Keratinocyte (primary cell): Measurements from ENCODE around the gene ADCY5. TPM values are rescaled to one million over a fixed set of nuclear protein-coding genes. Genes with fewer than 3 reads are reported as not detected.

Source experiments
- DNase-seq: peaks from one replicate; pipeline ENCODE4 v3.0.0-alpha.2; 2011; ENCODE audit warnings: low read depth, missing footprints, low spot score
- FAIRE-seq: peaks from 2 replicates; lab custom pipeline; 2011; peaks lifted over from hg19 to GRCh38; lab: Jason Lieb, UNC
- H2AFZ ChIP-seq: 2 replicates; pipeline ENCODE4 v1.6.0; 2012; ENCODE audit warnings: low read length, control low read depth, inconsistent platforms; ENCODE audit not compliant: control insufficient read depth
- H3K27ac ChIP-seq: 2 replicates; pipeline ENCODE4 v1.5.1; 2011; ENCODE audit warnings: low read length; ENCODE audit not compliant: control insufficient read depth, insufficient read depth
- H3K27me3 ChIP-seq: 3 replicates; pipeline ENCODE4 v1.6.0; 2011; ENCODE audit warnings: low read length; ENCODE audit not compliant: control insufficient read depth, insufficient read depth; ENCODE audit errors: extremely low read depth
- H3K36me3 ChIP-seq, 2 experiments: 2 replicates in 1 of 2; 3 replicates in 1 of 2; pipeline ENCODE4 v1.5.1; 2011; ENCODE audit warnings: low read length in 2 of 2, mild to moderate bottlenecking in 1 of 2; ENCODE audit not compliant: control insufficient read depth in 2 of 2, insufficient read depth in 2 of 2; ENCODE audit errors: extremely low read depth in 1 of 2
- H3K4me1 ChIP-seq: 3 replicates; pipeline ENCODE4 v1.5.1; 2011; ENCODE audit warnings: low read length; ENCODE audit not compliant: control insufficient read depth, insufficient read depth; ENCODE audit errors: extremely low read depth
- H3K4me2 ChIP-seq: 3 replicates; pipeline ENCODE4 v1.6.0; 2011; ENCODE audit warnings: low read depth, low read length; ENCODE audit not compliant: control insufficient read depth, insufficient read depth; ENCODE audit errors: extremely low read depth
- H3K4me3 ChIP-seq, 3 experiments: fragments of 200-600 bp in 1 of 3; sonication (generic) in 1 of 3; 2 replicates in 2 of 3; 3 replicates in 1 of 3; pipeline ENCODE4 v1.5.1; 2011 to 2016; ENCODE audit warnings: low read length in 3 of 3, mild to moderate bottlenecking in 3 of 3, control low read depth in 2 of 3, inconsistent platforms in 1 of 3, low read depth in 1 of 3, mixed read lengths in 1 of 3, mixed run types in 1 of 3, moderate library complexity in 1 of 3; ENCODE audit not compliant: control insufficient read depth in 2 of 3, insufficient read depth in 2 of 3; ENCODE audit errors: extremely low read depth in 1 of 3
- H3K79me2 ChIP-seq: 2 replicates; pipeline ENCODE4 v1.6.0; 2012; ENCODE audit warnings: low read length; ENCODE audit not compliant: control insufficient read depth, insufficient read depth
- H3K9ac ChIP-seq: 3 replicates; pipeline ENCODE4 v1.6.0; 2011; ENCODE audit warnings: low read length; ENCODE audit not compliant: control insufficient read depth, insufficient read depth; ENCODE audit errors: extremely low read depth
- H3K9me1 ChIP-seq: 3 replicates; pipeline ENCODE4 v1.6.0; 2011; ENCODE audit warnings: low read length; ENCODE audit not compliant: control insufficient read depth, insufficient read depth; ENCODE audit errors: extremely low read depth
- H3K9me3 ChIP-seq: 2 replicates; pipeline ENCODE4 v1.5.1; 2012; ENCODE audit warnings: low read depth, low read length; ENCODE audit not compliant: control insufficient read depth
- H4K20me1 ChIP-seq: 3 replicates; pipeline ENCODE4 v1.6.0; 2011; ENCODE audit warnings: low read length; ENCODE audit not compliant: control insufficient read depth, insufficient read depth; ENCODE audit errors: extremely low read depth
- EZH2 ChIP-seq: IDR thresholded peaks from one replicate; pipeline ENCODE4 v1.6.1; 2012; ENCODE audit warnings: inconsistent platforms, mild to moderate bottlenecking, low read length, moderate library complexity
- dilution Hi-C: fragments of 300-500 bp; cut with MboI; formaldehyde crosslinking; loops from one replicate; pipeline ENCODE4 v1.7.0; 2020; ENCODE audit warnings: low sequenced_read_pairs; ENCODE audit not compliant: extremely low pct_ligation_motif_present
- polyA plus RNA-seq, 5 experiments: library from polyadenylated mRNA; depleted of rRNA in 3 of 5; stranded (reverse) in 3 of 5; stranded (forward) in 1 of 5; unstranded in 1 of 5; fragments of >200 nt; gene quantifications; 1 replicate in 1 of 5; 2 replicates in 3 of 5; 3 replicates in 1 of 5; pipeline versions ENCODE4 v1.2.1 to v1.2.3, GENCODE V29; 2011 to 2012; ENCODE audit warnings: missing spikeins in 2 of 5, low read depth in 1 of 5, low replicate concordance in 1 of 5
- TF ChIP-seq, protein P1 (sequence below), 3 experiments: IDR thresholded peaks in 1 of 3; conservative IDR thresholded peaks in 1 of 3; optimal IDR thresholded peaks in 1 of 3; 2 replicates in 2 of 3; 3 replicates in 1 of 3; pipeline versions ENCODE3 to v1.5.1; 2011; ENCODE audit warnings: low read length in 3 of 3, mild to moderate bottlenecking in 3 of 3, moderate library complexity in 2 of 3, control low read depth in 1 of 3, inconsistent platforms in 1 of 3; ENCODE audit not compliant: insufficient read depth in 2 of 3; ENCODE audit errors: extremely low read depth in 1 of 3

Gene ADCY5
- polyA plus RNA-seq, 1 donor (not counting 4 experiments of a cell fraction or from before 2014, with no cell fraction given), result not detected

DNA sequence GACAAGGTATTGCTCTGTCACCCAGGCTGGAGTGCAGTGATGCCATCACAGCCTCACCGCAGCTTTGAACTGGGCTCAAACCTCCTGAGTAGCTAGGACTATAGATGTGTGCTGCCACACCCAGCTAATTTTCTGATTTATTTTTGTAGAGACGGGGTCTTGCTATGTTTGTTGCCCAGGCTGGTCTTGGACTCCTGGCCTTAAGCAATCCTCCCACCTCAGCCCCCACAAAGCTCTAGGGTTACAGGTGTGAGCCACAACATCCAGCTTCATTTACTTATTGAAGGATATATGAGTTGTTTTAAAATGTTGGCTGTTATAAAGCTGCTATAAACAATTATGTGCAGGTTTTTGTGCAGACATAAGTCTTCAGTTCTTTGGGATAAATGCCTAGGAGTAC is 184.9 kb downstream of the ADCY5 start:
- no peaks in the 10 kb centered on the region for H3K79me2 ChIP-seq
- no peak for TF ChIP-seq EZH2
- TF ChIP-seq, protein P1, sequence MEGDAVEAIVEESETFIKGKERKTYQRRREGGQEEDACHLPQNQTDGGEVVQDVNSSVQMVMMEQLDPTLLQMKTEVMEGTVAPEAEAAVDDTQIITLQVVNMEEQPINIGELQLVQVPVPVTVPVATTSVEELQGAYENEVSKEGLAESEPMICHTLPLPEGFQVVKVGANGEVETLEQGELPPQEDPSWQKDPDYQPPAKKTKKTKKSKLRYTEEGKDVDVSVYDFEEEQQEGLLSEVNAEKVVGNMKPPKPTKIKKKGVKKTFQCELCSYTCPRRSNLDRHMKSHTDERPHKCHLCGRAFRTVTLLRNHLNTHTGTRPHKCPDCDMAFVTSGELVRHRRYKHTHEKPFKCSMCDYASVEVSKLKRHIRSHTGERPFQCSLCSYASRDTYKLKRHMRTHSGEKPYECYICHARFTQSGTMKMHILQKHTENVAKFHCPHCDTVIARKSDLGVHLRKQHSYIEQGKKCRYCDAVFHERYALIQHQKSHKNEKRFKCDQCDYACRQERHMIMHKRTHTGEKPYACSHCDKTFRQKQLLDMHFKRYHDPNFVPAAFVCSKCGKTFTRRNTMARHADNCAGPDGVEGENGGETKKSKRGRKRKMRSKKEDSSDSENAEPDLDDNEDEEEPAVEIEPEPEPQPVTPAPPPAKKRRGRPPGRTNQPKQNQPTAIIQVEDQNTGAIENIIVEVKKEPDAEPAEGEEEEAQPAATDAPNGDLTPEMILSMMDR (optimal IDR thresholded peaks at IDR 0.05 in 1 of 3, IDR thresholded peaks at IDR 0.05 in 1 of 3, conservative IDR thresholded peaks at IDR 0.05 in 1 of 3; ENCODE audit: extremely low read depth in 1 of 3, insufficient read depth in 2 of 3, low read length in 3 of 3), result no peak
- no peak overlapping the region for H3K27ac ChIP-seq
- DNase-seq (no peak), FAIRE-seq (no peak)
- no peaks in the 10 kb centered on the region for H3K27me3 ChIP-seq
- no peaks in the 10 kb centered on the region for H3K9me3 ChIP-seq
- dilution Hi-C loops, result no loop called here
- H4K20me1 ChIP-seq, result no peaks in the 10 kb centered on the region
- H3K9me1 ChIP-seq, result no peaks in the 10 kb centered on the region
- no peak overlapping the region for H3K4me2 ChIP-seq
- H3K36me3 ChIP-seq, result no peaks in the 10 kb centered on the region
- peaks cover 2% of the 10 kb centered on the region for H3K4me1 ChIP-seq
- H3K9ac ChIP-seq, result no peak overlapping the region
- H2AFZ ChIP-seq, result no peak overlapping the region
- no peak overlapping the region for H3K4me3 ChIP-seq

DNA sequence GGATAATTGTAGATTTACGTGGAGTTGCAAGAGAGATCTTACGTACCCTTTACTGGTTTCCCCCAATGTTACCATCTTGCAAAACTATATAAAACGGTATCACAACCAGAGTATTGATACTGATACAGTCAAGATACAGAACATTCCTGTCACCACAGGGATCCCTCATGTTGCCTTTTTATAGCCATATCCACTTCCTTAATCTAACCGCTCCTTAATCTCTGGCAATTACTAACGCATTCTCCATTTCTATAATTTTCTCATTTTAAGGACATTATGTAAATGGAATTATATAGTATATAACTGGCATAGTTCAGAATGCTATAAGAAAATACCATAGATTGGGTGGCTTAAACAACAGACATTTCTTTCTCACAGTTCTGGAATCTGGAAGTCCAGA is 186.0 kb downstream of the ADCY5 start:
- Histone ChIP-seq H3K9ac (no peak overlapping the region), H3K9me1 (no peaks in the 10 kb centered on the region), H4K20me1 (no peaks in the 10 kb centered on the region), H3K36me3 (no peaks in the 10 kb centered on the region), H3K27ac (no peak overlapping the region), H3K27me3 (no peaks in the 10 kb centered on the region), H3K79me2 (no peaks in the 10 kb centered on the region), H3K4me1 (peaks cover 2% of the 10 kb centered on the region), H3K4me3 (no peak overlapping the region), H3K9me3 (no peaks in the 10 kb centered on the region), H3K4me2 (no peak overlapping the region), H2AFZ (no peak overlapping the region)
- DNase-seq (no peak), FAIRE-seq (no peak)
- dilution Hi-C loops, result no loop called here
- TF ChIP-seq, protein P1 (optimal IDR thresholded peaks at IDR 0.05 in 1 of 3, IDR thresholded peaks at IDR 0.05 in 1 of 3, conservative IDR thresholded peaks at IDR 0.05 in 1 of 3; ENCODE audit: extremely low read depth in 1 of 3, insufficient read depth in 2 of 3, low read length in 3 of 3), result no peak
- no peak for TF ChIP-seq EZH2
